ENCODE results near the gene PTPRZ1. TPM values are rescaled to one million over a fixed set of nuclear protein-coding genes. Genes with fewer than 3 reads are reported as not detected.

PTPRZ1 gene
- total and polyA plus RNA-seq, 7 experiments from 2014 or later, result not detected

DNA sequence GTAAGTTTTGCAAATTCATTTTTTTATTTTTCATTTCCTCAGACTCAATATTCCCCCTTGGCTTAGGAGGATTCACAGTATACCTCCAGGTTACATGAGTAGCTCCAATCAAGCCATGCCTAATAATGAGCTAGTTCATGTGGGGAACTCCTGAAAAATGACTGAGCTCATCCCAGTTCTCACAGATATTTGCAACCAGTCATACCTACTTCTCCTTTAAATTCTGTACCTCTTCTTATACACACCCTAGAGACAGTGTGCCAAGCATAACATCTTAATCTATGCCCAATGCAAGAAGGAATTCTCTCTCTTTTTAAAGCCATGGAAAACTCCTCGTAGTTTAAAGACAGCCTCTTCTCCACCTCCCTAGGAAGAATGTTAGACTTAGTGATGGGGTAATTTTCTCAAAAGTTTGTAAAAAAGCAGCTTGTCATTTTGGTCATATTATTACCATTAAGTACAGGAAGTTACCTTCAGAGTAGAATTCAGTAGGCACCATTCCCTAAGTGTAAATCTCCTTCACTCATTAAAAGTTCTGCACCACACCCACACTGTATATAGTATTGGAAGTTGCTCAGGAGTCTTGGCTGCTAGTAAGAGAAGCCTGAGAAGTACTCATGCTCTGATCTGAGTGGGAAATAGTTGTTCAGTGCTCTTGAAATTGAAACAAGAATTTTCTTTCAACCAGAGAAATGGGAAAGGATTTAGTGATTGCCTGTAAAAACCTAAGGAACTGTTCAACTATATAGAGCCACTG is 72.7 kb downstream of the PTPRZ1 start:
- Mint-ChIP-seq H3K27me3 (peaks cover 0 to 4% (median 0%) of the 10 kb centered on the region in 5 donors), H3K36me3 (no peaks in the 10 kb centered on the region), H3K27ac (no peak overlapping the region), H3K9me3 (peaks cover 0 to 4% (median 0%) of the 10 kb centered on the region in 11 donors), H3K4me3 (no peak overlapping the region), H3K4me1 (no peaks in the 10 kb centered on the region)
- CTCF ChIA-PET, result interaction anchor here (0.6 kb wide), 1 partner anchor 11 kb away, joined by 3 read pairs; no protein-coding TSS in a partner anchor
- Histone ChIP-seq H3K27me3 (ENCODE audit: control insufficient read depth in 2 of 2, insufficient read depth in 2 of 2, low read length in 2 of 2) (no peaks in the 10 kb centered on the region), H3K4me3 (ENCODE audit: low read length) (no peak overlapping the region), H3K36me3 (ENCODE audit: control insufficient read depth in 2 of 3, insufficient read depth in 3 of 3, low read length in 3 of 3) (no peaks in the 10 kb centered on the region), H3K4me1 (ENCODE audit: control insufficient read depth in 2 of 2, insufficient read depth in 2 of 2, low read length in 2 of 2) (no peaks in the 10 kb centered on the region), H3K27ac (ENCODE audit: low read depth, low read length) (no peak overlapping the region), H3K9me3 (ENCODE audit: control insufficient read depth in 2 of 3, low read length in 3 of 3) (no peaks in the 10 kb centered on the region)
- intact Hi-C loops (cut with micrococcal nuclease), result no loop called here
- ATAC-seq (no peak), DNase-seq (no peak)
- POLR2A ChIA-PET, result no interaction called here

DNA sequence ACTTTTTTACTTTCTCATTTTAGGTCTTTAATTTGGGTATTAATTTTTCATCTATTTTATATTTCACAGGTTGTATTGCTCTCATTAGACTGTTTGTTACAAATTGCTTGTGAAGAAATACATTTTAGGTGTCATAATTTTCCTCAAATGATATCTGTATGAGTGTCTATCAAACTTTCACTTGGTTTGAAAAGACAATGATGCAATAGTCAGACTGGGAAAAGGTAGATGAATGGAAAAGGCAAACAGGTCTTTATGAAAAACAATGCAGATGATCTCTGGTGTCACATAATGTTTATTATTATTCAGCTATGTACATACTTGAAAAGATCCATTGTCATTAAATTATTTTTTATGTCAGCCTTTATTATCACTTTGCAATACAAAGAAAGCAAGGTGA is 80.2 kb downstream of the PTPRZ1 start:
- Mint-ChIP-seq H3K4me1 (no peaks in the 10 kb centered on the region), H3K27ac (no peak overlapping the region), H3K4me3 (no peak overlapping the region), H3K27me3 (peaks cover 0 to 4% (median 0%) of the 10 kb centered on the region in 5 donors), H3K36me3 (no peaks in the 10 kb centered on the region), H3K9me3 (peaks cover 0 to 4% (median 0%) of the 10 kb centered on the region in 11 donors)
- H3K36me3 ChIP-seq (ENCODE audit: control insufficient read depth in 2 of 3, insufficient read depth in 3 of 3, low read length in 3 of 3), result no peaks in the 10 kb centered on the region
- DNase-seq, result no peak
- no peak for ATAC-seq
- no peaks in the 10 kb centered on the region for H3K27me3 ChIP-seq (ENCODE audit: control insufficient read depth in 2 of 2, insufficient read depth in 2 of 2, low read length in 2 of 2)
- intact Hi-C loops (cut with micrococcal nuclease), result no loop called here
- no peaks in the 10 kb centered on the region for H3K4me1 ChIP-seq (ENCODE audit: control insufficient read depth in 2 of 2, insufficient read depth in 2 of 2, low read length in 2 of 2)
- no peak overlapping the region for H3K27ac ChIP-seq (ENCODE audit: low read depth, low read length)
- ChIA-PET CTCF (no interaction called here), POLR2A (no interaction called here)
- no peaks in the 10 kb centered on the region for H3K9me3 ChIP-seq (ENCODE audit: control insufficient read depth in 2 of 3, low read length in 3 of 3)
- no peak overlapping the region for H3K4me3 ChIP-seq (ENCODE audit: low read length)

DNA sequence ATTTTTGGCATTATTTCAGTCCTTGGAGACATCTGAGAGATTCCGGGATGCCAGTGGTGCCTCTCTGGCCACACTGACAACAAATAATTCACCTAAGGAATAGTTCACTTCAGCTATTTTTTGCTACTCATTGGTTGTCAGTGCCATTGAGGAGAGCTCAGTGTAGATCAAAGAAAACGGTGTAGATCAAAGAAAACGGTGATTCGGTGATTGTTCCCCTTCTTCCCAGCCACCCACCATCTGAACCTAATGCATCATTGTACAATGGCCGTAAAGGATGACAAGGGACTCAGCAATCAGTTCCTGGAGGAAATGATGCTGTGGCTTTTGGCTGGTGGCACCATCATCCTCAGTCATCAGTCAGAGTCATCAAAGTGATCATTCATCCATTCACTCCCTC is 80.6 kb downstream of the PTPRZ1 start:
- Mint-ChIP-seq H3K27ac (no peak overlapping the region), H3K36me3 (no peaks in the 10 kb centered on the region), H3K27me3 (no peaks in the 10 kb centered on the region), H3K9me3 (peaks cover 0 to 4% (median 0%) of the 10 kb centered on the region in 11 donors), H3K4me1 (no peaks in the 10 kb centered on the region), H3K4me3 (no peak overlapping the region)
- Histone ChIP-seq H3K4me1 (ENCODE audit: control insufficient read depth in 2 of 2, insufficient read depth in 2 of 2, low read length in 2 of 2) (no peaks in the 10 kb centered on the region), H3K27me3 (ENCODE audit: control insufficient read depth in 2 of 2, insufficient read depth in 2 of 2, low read length in 2 of 2) (no peaks in the 10 kb centered on the region), H3K27ac (ENCODE audit: low read depth, low read length) (no peak overlapping the region), H3K36me3 (ENCODE audit: control insufficient read depth in 2 of 3, insufficient read depth in 3 of 3, low read length in 3 of 3) (no peaks in the 10 kb centered on the region), H3K9me3 (ENCODE audit: control insufficient read depth in 2 of 3, low read length in 3 of 3) (no peaks in the 10 kb centered on the region), H3K4me3 (ENCODE audit: low read length) (no peak overlapping the region)
- ChIA-PET POLR2A (no interaction called here), CTCF (interaction anchor here (1.6 kb wide), 1 partner anchor 11 kb away, joined by 5 read pairs; no protein-coding TSS in a partner anchor)
- no peak for DNase-seq
- ATAC-seq, result no peak
- intact Hi-C loops (cut with micrococcal nuclease), result no loop called here

DNA sequence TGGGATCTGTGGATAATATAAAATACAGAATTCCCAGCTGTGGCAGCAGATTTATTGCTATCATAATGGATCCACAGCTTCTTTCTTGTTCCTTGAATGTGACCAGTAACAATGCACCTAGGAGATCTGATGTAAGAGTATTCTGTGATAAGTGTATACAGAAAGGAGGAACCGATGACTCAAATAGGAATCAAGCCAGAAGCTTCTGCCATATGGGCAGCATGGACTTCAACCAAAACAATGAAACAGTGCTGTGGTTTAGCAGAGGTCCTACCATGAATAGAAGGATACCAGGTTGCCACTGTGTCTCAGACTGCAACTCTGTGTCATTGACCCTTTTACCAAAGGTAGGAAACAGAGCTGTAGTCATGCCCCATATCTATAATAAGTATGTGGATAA is 81.8 kb downstream of the PTPRZ1 start:
- H3K27me3 ChIP-seq (ENCODE audit: control insufficient read depth in 2 of 2, insufficient read depth in 2 of 2, low read length in 2 of 2), result no peaks in the 10 kb centered on the region
- POLR2A ChIA-PET, result no interaction called here
- CTCF ChIA-PET, result interaction anchor here (1.6 kb wide), 1 partner anchor 10 kb away, joined by 5 read pairs; no protein-coding TSS in a partner anchor
- peaks cover 0 to 4% (median 0%) of the 10 kb centered on the region in 11 donors for H3K9me3 Mint-ChIP-seq
- DNase-seq, result no peak
- H3K4me3 Mint-ChIP-seq, result no peak overlapping the region
- no peaks in the 10 kb centered on the region for H3K36me3 ChIP-seq (ENCODE audit: control insufficient read depth in 2 of 3, insufficient read depth in 3 of 3, low read length in 3 of 3)
- no peak overlapping the region for H3K27ac Mint-ChIP-seq
- H3K27ac ChIP-seq (ENCODE audit: low read depth, low read length), result no peak overlapping the region
- no peaks in the 10 kb centered on the region for H3K4me1 ChIP-seq (ENCODE audit: control insufficient read depth in 2 of 2, insufficient read depth in 2 of 2, low read length in 2 of 2)
- H3K9me3 ChIP-seq (ENCODE audit: control insufficient read depth in 2 of 3, low read length in 3 of 3), result no peaks in the 10 kb centered on the region
- H3K4me3 ChIP-seq (ENCODE audit: low read length), result no peak overlapping the region
- ATAC-seq, result no peak
- no peaks in the 10 kb centered on the region for H3K36me3 Mint-ChIP-seq
- intact Hi-C loops (cut with micrococcal nuclease), result no loop called here
- no peaks in the 10 kb centered on the region for H3K4me1 Mint-ChIP-seq
- no peaks in the 10 kb centered on the region for H3K27me3 Mint-ChIP-seq

DNA sequence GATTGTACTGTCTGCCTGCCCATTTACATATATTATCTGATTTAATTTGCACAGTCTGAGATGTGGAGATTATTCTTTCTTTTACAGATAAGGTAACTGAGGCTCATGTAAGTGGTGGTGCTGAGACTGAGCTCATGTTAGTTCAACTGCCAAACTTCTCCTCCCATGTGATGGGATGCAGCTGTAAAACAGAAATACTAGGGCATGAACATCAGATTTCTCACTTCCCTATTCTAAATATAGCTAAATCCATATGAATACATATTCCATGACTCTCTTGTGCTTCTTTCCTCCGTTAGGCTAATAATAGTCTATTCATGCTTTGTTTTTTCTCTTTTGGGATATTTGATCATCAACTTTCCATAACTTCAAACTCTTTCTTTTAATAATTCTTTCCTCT is 84.7 kb downstream of the PTPRZ1 start:
- ChIA-PET POLR2A (no interaction called here), CTCF (no interaction called here)
- Mint-ChIP-seq H3K4me1 (no peaks in the 10 kb centered on the region), H3K27ac (no peak overlapping the region), H3K4me3 (no peak overlapping the region), H3K36me3 (no peaks in the 10 kb centered on the region), H3K27me3 (no peaks in the 10 kb centered on the region), H3K9me3 (peaks cover 0 to 7% (median 0%) of the 10 kb centered on the region in 11 donors)
- intact Hi-C loops (cut with micrococcal nuclease), result no loop called here
- H3K36me3 ChIP-seq (ENCODE audit: control insufficient read depth in 2 of 3, insufficient read depth in 3 of 3, low read length in 3 of 3), result no peaks in the 10 kb centered on the region
- no peak for DNase-seq
- H3K9me3 ChIP-seq (ENCODE audit: control insufficient read depth in 2 of 3, low read length in 3 of 3), result no peaks in the 10 kb centered on the region
- H3K27me3 ChIP-seq (ENCODE audit: control insufficient read depth in 2 of 2, insufficient read depth in 2 of 2, low read length in 2 of 2), result no peaks in the 10 kb centered on the region
- H3K4me1 ChIP-seq (ENCODE audit: control insufficient read depth in 2 of 2, insufficient read depth in 2 of 2, low read length in 2 of 2), result no peaks in the 10 kb centered on the region
- H3K27ac ChIP-seq (ENCODE audit: low read depth, low read length), result no peak overlapping the region
- ATAC-seq, result no peak
- H3K4me3 ChIP-seq (ENCODE audit: low read length), result no peak overlapping the region

DNA sequence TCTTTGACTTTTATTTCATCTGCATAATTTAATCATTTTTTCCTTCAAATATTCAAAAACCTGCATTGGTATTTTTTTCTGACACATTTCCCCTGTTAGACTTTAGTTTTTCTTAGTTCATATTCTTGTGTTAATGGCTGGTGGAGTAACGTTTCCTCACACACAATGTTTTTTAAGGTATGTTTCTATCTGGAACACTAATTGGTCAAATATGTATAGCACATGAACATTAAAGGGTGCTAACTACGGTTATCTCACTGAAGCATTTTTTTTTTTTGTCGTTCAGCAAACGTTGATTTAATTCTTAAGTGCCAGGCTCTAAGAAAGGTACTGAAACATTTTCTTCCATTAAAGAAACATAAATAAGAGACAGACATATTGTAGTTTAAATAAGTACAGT is 87.7 kb downstream of the PTPRZ1 start:
- Histone ChIP-seq H3K36me3 (ENCODE audit: control insufficient read depth in 2 of 3, insufficient read depth in 3 of 3, low read length in 3 of 3) (no peaks in the 10 kb centered on the region), H3K27ac (ENCODE audit: low read depth, low read length) (no peak overlapping the region), H3K4me1 (ENCODE audit: control insufficient read depth in 2 of 2, insufficient read depth in 2 of 2, low read length in 2 of 2) (no peaks in the 10 kb centered on the region), H3K27me3 (ENCODE audit: control insufficient read depth in 2 of 2, insufficient read depth in 2 of 2, low read length in 2 of 2) (no peaks in the 10 kb centered on the region), H3K9me3 (ENCODE audit: control insufficient read depth in 2 of 3, low read length in 3 of 3) (no peaks in the 10 kb centered on the region), H3K4me3 (ENCODE audit: low read length) (no peak overlapping the region)
- ATAC-seq (no peak), DNase-seq (no peak)
- POLR2A ChIA-PET, result no interaction called here
- CTCF ChIA-PET, result no interaction called here
- intact Hi-C loops (cut with micrococcal nuclease), result no loop called here
- Mint-ChIP-seq H3K36me3 (no peaks in the 10 kb centered on the region), H3K9me3 (peaks cover 0 to 11% (median 0%) of the 10 kb centered on the region in 11 donors), H3K4me1 (no peaks in the 10 kb centered on the region), H3K27me3 (peaks cover 0 to 7% (median 0%) of the 10 kb centered on the region in 5 donors), H3K27ac (no peak overlapping the region), H3K4me3 (no peak overlapping the region)
